Lung (tissue), 12 donors: ENCODE data around the gene ADH1C. TPM values are rescaled to one million over a fixed set of nuclear protein-coding genes. Genes with fewer than 3 reads are reported as not detected.
"Not testable (repeated sequence)": the region's sequence is repeated elsewhere in the genome, so short reads cannot be mapped to it uniquely, and the experiment has no call there.

Source experiments
- ATAC-seq: fragments of 200-7000 bp; cut with Tn5 transposase; one replicate; pipeline ENCODE4 v1.9.1; 2020; ENCODE audit warnings: moderate number of reproducible peaks; ENCODE audit not compliant: insufficient read depth, low FRiP score
- DNase-seq, 3 donors: peaks; one replicate each; pipeline ENCODE4 v3.0.0-alpha.2; 2013 to 2017
- H3K27ac ChIP-seq, 2 donors: one replicate each; pipeline ENCODE4 v1.5.1; 2013; ENCODE audit warnings: mild to moderate bottlenecking in 2 of 2, moderate library complexity in 2 of 2, control low read depth in 1 of 2, inconsistent platforms in 1 of 2, low read depth in 1 of 2, low read length in 1 of 2
- H3K27me3 ChIP-seq, 3 donors: one replicate each; pipeline ENCODE4 v1.5.1; 2013; ENCODE audit warnings: low read length in 2 of 3; ENCODE audit not compliant: control insufficient read depth in 3 of 3, insufficient read depth in 3 of 3
- H3K36me3 ChIP-seq, 4 donors: one replicate each; pipeline ENCODE4 v1.5.1; 2013; ENCODE audit warnings: low read length in 4 of 4, mild to moderate bottlenecking in 1 of 4, moderate library complexity in 1 of 4; ENCODE audit not compliant: control insufficient read depth in 4 of 4, insufficient read depth in 4 of 4
- H3K4me1 ChIP-seq, 5 donors: one replicate each; pipeline ENCODE4 v1.5.1; 2013; ENCODE audit warnings: low read length in 5 of 5, mild to moderate bottlenecking in 2 of 5, moderate library complexity in 1 of 5; ENCODE audit not compliant: control insufficient read depth in 5 of 5, insufficient read depth in 5 of 5
- H3K4me3 ChIP-seq: one replicate; pipeline ENCODE4 v1.5.1; 2013; ENCODE audit warnings: mild to moderate bottlenecking, control low read depth, moderate library complexity
- H3K9ac ChIP-seq, 2 donors: one replicate each; pipeline ENCODE4 v1.5.1; 2013; ENCODE audit warnings: low read length in 2 of 2, control low read depth in 1 of 2; ENCODE audit not compliant: insufficient read depth in 1 of 2
- H3K9me3 ChIP-seq, 4 donors: one replicate each; pipeline ENCODE4 v1.5.1; 2013; ENCODE audit warnings: low read length in 3 of 4, mild to moderate bottlenecking in 1 of 4, moderate library complexity in 1 of 4; ENCODE audit not compliant: control insufficient read depth in 4 of 4, insufficient read depth in 3 of 4
- CTCF ChIP-seq: IDR thresholded peaks from 2 replicates; pipeline ENCODE4 v1.5.1; 2012; ENCODE audit warnings: mild to moderate bottlenecking; ENCODE audit errors: control extremely low read depth, extremely low read depth
- WGBS, 2 donors: extraction: QIAGEN DNeasy Blood & Tissue Kit; methylation state at CpG; one replicate each; pipeline ENCODE4 v1.1.7; 2013; 5-methylcytosine and 5-hydroxymethylcytosine counted together
- polyA plus RNA-seq, 2 donors: library from polyadenylated mRNA; stranded (reverse); fragments of 200-250 nt; gene quantifications; one replicate each; pipeline ENCODE4 v1.2.1, GENCODE V29; 2013
- total RNA-seq, 2 donors: library from RNA; depleted of rRNA in 1 of 2; stranded (reverse); fragments of >200 nt in 1 of 2; gene quantifications; one replicate each; pipeline ENCODE4 v1.2.1, GENCODE V29; 2014 to 2021
- donor health status: control.
- donor health status: control.
- donor health status: Bipolar disorder and iron deficiency.
- donor health status: healthy.
- donor health status: DM: yes; HTN: yes; CAD: no.

The ADH1C gene
- total and polyA plus RNA-seq, 4 donors: 2.6 to 14.8 (median 6.4) TPM

- WGBS, 2 donors: 93 to 94% methylated on average over 27 of the region's 27 CpGs
- H3K4me1 ChIP-seq: peaks cover 0 to 23% (median 9%) of the 10 kb centered on the region in 5 donors
- no peaks in the 10 kb centered on the region for H3K36me3 ChIP-seq
- TF ChIP-seq CTCF: no peak
- DNase-seq (no peak), ATAC-seq (no peak)
- H3K27ac ChIP-seq: no peak overlapping the region
- peaks cover 0 to 5% (median 0%) of the 10 kb centered on the region in 4 donors for H3K9me3 ChIP-seq
- no peak overlapping the region for H3K4me3 ChIP-seq
- no peak overlapping the region for H3K9ac ChIP-seq
- H3K27me3 ChIP-seq: no peaks in the 10 kb centered on the region
Measured at GRCh38 chr4:99359480-99360204, 7.1 kb upstream of the ADH1C start.

- Histone ChIP-seq H3K9ac (no peak overlapping the region), H3K27ac (no peak overlapping the region), H3K27me3 (no peaks in the 10 kb centered on the region), H3K36me3 (no peaks in the 10 kb centered on the region), H3K4me3 (no peak overlapping the region), H3K4me1 (peaks cover 0 to 24% (median 9%) of the 10 kb centered on the region in 5 donors), H3K9me3 (peaks cover 0 to 9% (median 0%) of the 10 kb centered on the region in 4 donors)
- TF ChIP-seq CTCF: no peak
- no peak for ATAC-seq
- peak in 1 of 3 donors; percentile 15 for DNase-seq
- 83 to 87% methylated on average over 2 of the region's 2 CpGs for WGBS, 2 donors
Measured at GRCh38 chr4:99357948-99358347, 5.4 kb upstream of the ADH1C start.

DNA sequence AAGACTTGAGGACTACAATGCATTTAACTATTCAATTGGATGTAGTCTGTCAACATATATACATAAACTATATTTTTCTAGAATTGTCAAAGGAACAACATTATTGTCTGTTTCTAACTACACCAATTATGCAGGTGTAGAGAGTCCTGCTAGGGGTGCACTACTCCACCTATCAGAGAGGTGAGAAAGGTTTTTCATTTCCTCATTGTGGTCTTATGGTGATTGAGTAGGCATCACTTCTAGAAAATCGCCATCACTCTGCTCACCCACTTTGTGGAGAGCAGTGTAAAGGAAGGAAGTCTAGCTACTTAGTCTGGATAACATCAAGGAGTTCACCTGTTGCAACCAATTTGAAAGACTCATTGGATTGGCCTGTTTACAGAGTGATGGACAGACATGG lies 4.4 kb upstream of the ADH1C start:
- DNase-seq: no peak
- H3K9ac ChIP-seq: no peak overlapping the region
- no peaks in the 10 kb centered on the region for H3K36me3 ChIP-seq
- WGBS, 2 donors: 81 to 88% methylated on average over 1 of the region's 1 CpG
- H3K9me3 ChIP-seq: peaks cover 0 to 9% (median 0%) of the 10 kb centered on the region in 4 donors
- no peak for ATAC-seq
- no peak overlapping the region for H3K4me3 ChIP-seq
- no peak for TF ChIP-seq CTCF
- H3K27me3 ChIP-seq: no peaks in the 10 kb centered on the region
- H3K4me1 ChIP-seq: peaks cover 0 to 23% (median 6%) of the 10 kb centered on the region in 5 donors
- H3K27ac ChIP-seq: no peak overlapping the region

- H3K4me3 ChIP-seq, H3K27me3 ChIP-seq, DNase-seq, H3K9me3 ChIP-seq, H3K36me3 ChIP-seq, ATAC-seq, H3K9ac ChIP-seq, H3K27ac ChIP-seq: not testable (repeated sequence)
- H3K4me1 ChIP-seq: peaks cover 0 to 20% (median 4%) of the 10 kb centered on the region in 5 donors
- WGBS, 2 donors: 59 to 72% methylated on average over 10 of the region's 10 CpGs
Measured at GRCh38 chr4:99356149-99356548, 3.6 kb upstream of the ADH1C start.
